ENCODE results near the gene FAM153A.
"Not testable (repeated sequence)": the region's sequence is repeated elsewhere in the genome, so short reads cannot be mapped to it uniquely, and the experiment has no call there.

GRCh38 chr5:177812160-177812743 lies 29.6 kb upstream of the FAM153A start:
- TF ChIP-seq SUZ12 (IDR thresholded peaks at IDR 0.05; ENCODE audit: extremely low read depth, insufficient read depth, insufficient read length); ZNF274 (IDR thresholded peaks at IDR 0.05; ENCODE audit: low read depth, low read length); YY1 (IDR thresholded peaks at IDR 0.05; ENCODE audit: insufficient read depth, insufficient read length): not testable (repeated sequence)
